Neural cell (in vitro differentiated cells): ENCODE measurements around the gene PDE3A. TPM values are rescaled to one million over a fixed set of nuclear protein-coding genes. Genes with fewer than 3 reads are reported as not detected.

ENCODE experiments used
- H2AFZ ChIP-seq: fragments of 200-600, 300-800 bp; sonication (generic), shearing (Covaris generic); 2 replicates; pipeline ENCODE4 v1.6.0; 2014; ENCODE audit warnings: low read depth, mild to moderate bottlenecking, antibody characterized with exemption, low read length, moderate library complexity
- H3F3A ChIP-seq: fragments of 200-600 bp; shearing (Covaris generic); 2 replicates; pipeline ENCODE4 v1.6.1; 2016; ENCODE audit warnings: mild to moderate bottlenecking, moderate library complexity, mixed read lengths, antibody characterized with exemption, low read length; ENCODE audit not compliant: insufficient read depth, poor library complexity, severe bottlenecking
- H3K27ac ChIP-seq: fragments of 200-600, 300-800 bp; sonication (generic), shearing (Covaris generic); 2 replicates; pipeline ENCODE4 v1.5.1; 2014; ENCODE audit warnings: mild to moderate bottlenecking, low read length, moderate library complexity
- H3K27me3 ChIP-seq: fragments of 300-800, 200-600 bp; sonication (generic), shearing (Covaris generic); 2 replicates; pipeline ENCODE4 v1.6.0; 2014; ENCODE audit warnings: mild to moderate bottlenecking, low read depth, low read length, moderate library complexity; ENCODE audit not compliant: insufficient read depth
- H3K36me3 ChIP-seq: fragments of 300-800, 200-600 bp; sonication (generic), shearing (Covaris generic); 2 replicates; pipeline ENCODE4 v1.5.1; 2014; ENCODE audit warnings: mild to moderate bottlenecking, antibody characterized with exemption, low read length, moderate library complexity; ENCODE audit not compliant: insufficient read depth
- H3K4me2 ChIP-seq: fragments of 300-800, 200-600 bp; sonication (generic), shearing (Covaris generic); 2 replicates; pipeline ENCODE4 v1.6.0; 2014; ENCODE audit warnings: mild to moderate bottlenecking, low read length
- H3K4me3 ChIP-seq: fragments of 300-800, 200-600 bp; sonication (generic), shearing (Covaris generic); 2 replicates; pipeline ENCODE4 v1.5.1; 2014; ENCODE audit warnings: mild to moderate bottlenecking, low read length, moderate library complexity
- H3K79me2 ChIP-seq: fragments of 200-600 bp; shearing (Covaris generic); replicated peaks from 2 replicates; pipeline ENCODE4 v1.6.0; 2014; ENCODE audit warnings: mild to moderate bottlenecking, low read length, moderate library complexity; ENCODE audit not compliant: insufficient read depth
- H3K9ac ChIP-seq: fragments of 300-800, 200-600 bp; sonication (generic), shearing (Covaris generic); 2 replicates; pipeline ENCODE4 v1.6.1; 2016; ENCODE audit warnings: mild to moderate bottlenecking, low read length, mixed read lengths
- H3K9me2 ChIP-seq: fragments of 200-600 bp; shearing (Covaris generic); 2 replicates; pipeline ENCODE4 v1.6.1; 2016; ENCODE audit warnings: mild to moderate bottlenecking, low read length, mixed read lengths; ENCODE audit not compliant: insufficient read depth
- H3K9me3 ChIP-seq: fragments of 200-600, 300-800 bp; sonication (generic), shearing (Covaris generic); 2 replicates; pipeline ENCODE4 v1.6.1; 2016; ENCODE audit warnings: mild to moderate bottlenecking, mixed run types, low read length, moderate library complexity, mixed read lengths
- H4K20me1 ChIP-seq: fragments of 200-600 bp; shearing (Covaris generic); 2 replicates; pipeline ENCODE4 v1.6.1; 2016; ENCODE audit warnings: mild to moderate bottlenecking, mixed run types; ENCODE audit not compliant: insufficient read depth
- CTCF ChIP-seq: fragments of 450-650 bp; IDR thresholded peaks from 2 replicates; pipeline ENCODE4 v1.5.1; 2014; ENCODE audit warnings: antibody characterized with exemption, mild to moderate bottlenecking, moderate library complexity; ENCODE audit not compliant: poor library complexity, severe bottlenecking
- EP300 ChIP-seq: fragments of 450-650 bp; conservative IDR thresholded peaks from 2 replicates; pipeline ENCODE4 v1.6.1; 2014; ENCODE audit warnings: antibody characterized with exemption, mild to moderate bottlenecking, moderate library complexity; ENCODE audit not compliant: poor library complexity, severe bottlenecking
- EZH2 ChIP-seq: fragments of 200-600, 300-800 bp; shearing (Covaris generic), sonication (generic); IDR thresholded peaks from 2 replicates; pipeline ENCODE4 v1.6.1; 2014; ENCODE audit warnings: antibody characterized with exemption, low read length, borderline replicate concordance, mild to moderate bottlenecking; ENCODE audit not compliant: insufficient read depth, poor library complexity, severe bottlenecking
- MXI1 ChIP-seq: fragments of 450-650 bp; conservative IDR thresholded peaks from 2 replicates; pipeline ENCODE4 v1.6.1; 2014; ENCODE audit warnings: antibody characterized with exemption, mild to moderate bottlenecking; ENCODE audit not compliant: poor library complexity, severe bottlenecking
- POLR2AphosphoS5 ChIP-seq: IDR thresholded peaks from 2 replicates; pipeline ENCODE4 v1.6.1; 2012
- RAD21 ChIP-seq: fragments of 450-650 bp; conservative IDR thresholded peaks from 2 replicates; pipeline ENCODE4 v1.6.1; 2014; ENCODE audit warnings: antibody characterized with exemption, mild to moderate bottlenecking, moderate library complexity
- REST ChIP-seq: IDR thresholded peaks from 2 replicates; pipeline ENCODE4 v1.6.1; 2012; ENCODE audit warnings: borderline replicate concordance
- SMC3 ChIP-seq: fragments of 450-650 bp; conservative IDR thresholded peaks from 2 replicates; pipeline ENCODE4 v1.6.1; 2014; ENCODE audit warnings: antibody characterized with exemption, mild to moderate bottlenecking, moderate library complexity; ENCODE audit not compliant: poor library complexity
- TAF1 ChIP-seq: IDR thresholded peaks from 2 replicates; pipeline ENCODE4 v1.6.1; 2012; ENCODE audit warnings: low read depth
- polyA plus RNA-seq: library from polyadenylated mRNA; depleted of rRNA; stranded (reverse); fragments of >200 nt; gene quantifications from 2 replicates; pipeline ENCODE4 v1.2.3, GENCODE V29; 2014

PDE3A gene
- polyA plus RNA-seq, 1 donor from 2014 or later = 0.94 TPM

GRCh38 chr12:20366776-20367409 lies 1.4 kb upstream of the PDE3A start:
- no peak overlapping the region for H3K27ac ChIP-seq
- no peaks in the 10 kb centered on the region for H4K20me1 ChIP-seq
- no peak overlapping the region for H3K9ac ChIP-seq
- H3K9me2 ChIP-seq = no peaks in the 10 kb centered on the region
- peaks cover 22% of the 10 kb centered on the region for H3K27me3 ChIP-seq
- H3K79me2 ChIP-seq = no peaks in the 10 kb centered on the region
- H3F3A ChIP-seq = no peaks in the 10 kb centered on the region
- no peak overlapping the region for H3K4me3 ChIP-seq
- H3K36me3 ChIP-seq = no peaks in the 10 kb centered on the region
- H3K4me2 ChIP-seq = no peak overlapping the region
- no peak for TF ChIP-seq SMC3
- no peak for TF ChIP-seq CTCF
- no peak for TF ChIP-seq REST
- no peak for TF ChIP-seq RAD21
- TF ChIP-seq EP300 = no peak
- no peak for TF ChIP-seq TAF1
- no peak for TF ChIP-seq POLR2AphosphoS5
- no peak for TF ChIP-seq MXI1
- TF ChIP-seq EZH2 = no peak
- H2AFZ ChIP-seq = no peak overlapping the region
- H3K9me3 ChIP-seq = no peaks in the 10 kb centered on the region

GRCh38 chr12:20367583-20368113 lies 689 bp upstream of the PDE3A start:
- H3K9me2 ChIP-seq = no peaks in the 10 kb centered on the region
- no peak for TF ChIP-seq SMC3
- TF ChIP-seq MXI1 = no peak
- TF ChIP-seq EZH2 = no peak
- no peak for TF ChIP-seq EP300
- no peak for TF ChIP-seq POLR2AphosphoS5
- no peak for TF ChIP-seq RAD21
- TF ChIP-seq TAF1 = no peak
- no peak for TF ChIP-seq REST
- no peak for TF ChIP-seq CTCF
- H3K4me2 ChIP-seq = peak overlapping the region; percentile 87
- H3K9me3 ChIP-seq = no peaks in the 10 kb centered on the region
- H3K36me3 ChIP-seq = no peaks in the 10 kb centered on the region
- H3K79me2 ChIP-seq = no peaks in the 10 kb centered on the region
- peaks cover 22% of the 10 kb centered on the region for H3K27me3 ChIP-seq
- no peaks in the 10 kb centered on the region for H3F3A ChIP-seq
- H3K9ac ChIP-seq = peak overlapping the region; percentile 46
- H2AFZ ChIP-seq = no peak overlapping the region
- H3K27ac ChIP-seq = no peak overlapping the region
- no peaks in the 10 kb centered on the region for H4K20me1 ChIP-seq
- peak overlapping the region; percentile 82 for H3K4me3 ChIP-seq
